HepG2 (cell line): ENCODE results near the gene ACOXL. TPM values are rescaled to one million over a fixed set of nuclear protein-coding genes. Genes with fewer than 3 reads are reported as not detected.

ENCODE experiments used
- PHB2 ChIP-seq: fragments of 450-650 bp; IDR thresholded peaks from 2 replicates; pipeline ENCODE4 v1.6.1; 2018; ENCODE audit not compliant: partially characterized antibody
- RXRB ChIP-seq: IDR thresholded peaks from 2 replicates; pipeline ENCODE4 v1.6.1; 2016; ENCODE audit warnings: borderline replicate concordance, missing genetic modification reagents, missing compliant biosample characterization
- SP5 ChIP-seq: IDR thresholded peaks from 2 replicates; pipeline ENCODE4 v1.6.1; 2016; ENCODE audit warnings: low read depth, borderline replicate concordance
- ZNF30 ChIP-seq: sonication (generic); formaldehyde crosslinking; IDR thresholded peaks from 2 replicates; pipeline ENCODE4 v1.5.0; 2020; ENCODE audit warnings: mild to moderate bottlenecking, missing genetic modification reagents
- ZNF564 ChIP-seq: sonication (generic); formaldehyde crosslinking; IDR thresholded peaks from 2 replicates; pipeline ENCODE4 v1.8.1; 2023; ENCODE audit warnings: mild to moderate bottlenecking, missing genetic modification reagents
- ZNF570 ChIP-seq: sonication (generic); formaldehyde crosslinking; IDR thresholded peaks from 2 replicates; pipeline ENCODE4 v1.4.0; 2020; ENCODE audit warnings: mild to moderate bottlenecking, missing genetic modification reagents, borderline replicate concordance
- ZNF75D ChIP-seq: sonication (generic); formaldehyde crosslinking; IDR thresholded peaks from 2 replicates; pipeline ENCODE4 v1.8.1; 2023; ENCODE audit warnings: missing genetic modification reagents, mild to moderate bottlenecking, borderline replicate concordance
- polyA plus RNA-seq, 8 experiments: library from polyadenylated mRNA; depleted of rRNA in 3 of 8; stranded (reverse) in 7 of 8; unstranded in 1 of 8; fragments of >200 nt; fragmentation: Illumina TruSeq in 4 of 8; extraction: Trizol in 4 of 8; gene quantifications; 2 replicates each; pipeline versions ENCODE4 v1.2.1 to v1.2.3, GENCODE V29; 2011 to 2016; ENCODE audit warnings: low read depth in 4 of 8, missing spikeins in 1 of 8, mixed read lengths in 1 of 8; ENCODE audit not compliant: insufficient read depth in 1 of 8
- total RNA-seq, 5 experiments: library from RNA; depleted of rRNA; stranded (reverse); fragments of >200 nt; fragmentation: Illumina TruSeq; extraction: Trizol; gene quantifications; 2 replicates each; pipeline ENCODE4 v1.2.3, GENCODE V29; 2016; ENCODE audit warnings: low read depth in 1 of 5
- TF ChIP-seq, protein P1 (sequence below): IDR thresholded peaks from 2 replicates; pipeline ENCODE4 v1.6.1; 2016; ENCODE audit warnings: missing compliant biosample characterization, missing genetic modification reagents, borderline replicate concordance
- TF ChIP-seq, protein P2 (sequence below), 2 experiments: fragments of 450-650 bp in 1 of 2; sonication (generic) in 1 of 2; formaldehyde crosslinking in 1 of 2; IDR thresholded peaks; 2 replicates each; pipeline versions ENCODE4 v1.6.1 to v1.8.0; 2016 to 2022; ENCODE audit warnings: antibody characterized with exemption in 1 of 2, mild to moderate bottlenecking in 1 of 2, missing genetic modification reagents in 1 of 2
- TF ChIP-seq, protein P3 (sequence below): sonication (generic); formaldehyde crosslinking; IDR thresholded peaks from 2 replicates; pipeline ENCODE4 v1.4.0; 2020; ENCODE audit warnings: missing genetic modification reagents, borderline replicate concordance
- TF ChIP-seq, protein P4 (sequence below): sonication (generic); formaldehyde crosslinking; conservative IDR thresholded peaks from 2 replicates; pipeline ENCODE4 v1.4.0; 2020; ENCODE audit warnings: mild to moderate bottlenecking, missing genetic modification reagents, moderate library complexity

Gene ACOXL
- total and polyA plus RNA-seq, 2 of the 13 experiments (the other 11 are each of a cell fraction or from before 2014, with no cell fraction given), result not detected

DNA sequence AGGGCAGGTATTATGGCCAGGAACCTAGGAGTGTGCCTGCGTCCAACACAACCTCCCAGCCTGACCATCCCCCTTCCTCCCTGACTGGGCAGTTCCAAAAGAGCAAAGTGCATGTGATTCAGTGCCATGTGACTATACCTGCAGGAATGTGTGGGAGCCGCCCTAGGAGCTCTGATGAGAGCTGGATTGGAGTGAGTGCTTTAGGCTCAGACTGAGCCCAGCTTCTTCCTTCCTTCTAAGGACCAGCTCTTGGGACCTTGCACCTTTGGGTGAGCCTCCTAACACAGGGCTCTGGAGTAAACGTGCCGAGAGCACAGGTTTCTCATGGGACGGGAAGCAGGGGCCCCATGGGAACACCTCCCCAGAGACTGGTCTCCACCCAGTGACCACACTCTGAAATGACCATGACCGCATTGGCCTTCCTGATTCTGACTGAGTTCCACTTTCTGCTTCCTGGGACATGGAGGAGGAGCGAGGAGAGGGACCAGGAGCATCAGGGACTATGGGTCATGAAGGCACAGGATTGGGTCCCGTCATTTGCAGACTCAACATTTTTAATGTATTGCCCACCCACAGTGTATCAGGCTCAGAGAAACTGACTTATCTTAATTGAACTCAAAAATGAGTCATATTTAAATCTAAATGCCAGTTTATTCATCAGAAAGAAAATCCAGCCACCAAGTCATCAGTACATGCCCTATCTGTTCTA is 300.5 kb downstream of the ACOXL start (continued):
- peak; percentile 51; the same call in 1 of the 2 replicates for TF ChIP-seq SP5 (CRISPR knock-in tag)
- TF ChIP-seq, protein P1, sequence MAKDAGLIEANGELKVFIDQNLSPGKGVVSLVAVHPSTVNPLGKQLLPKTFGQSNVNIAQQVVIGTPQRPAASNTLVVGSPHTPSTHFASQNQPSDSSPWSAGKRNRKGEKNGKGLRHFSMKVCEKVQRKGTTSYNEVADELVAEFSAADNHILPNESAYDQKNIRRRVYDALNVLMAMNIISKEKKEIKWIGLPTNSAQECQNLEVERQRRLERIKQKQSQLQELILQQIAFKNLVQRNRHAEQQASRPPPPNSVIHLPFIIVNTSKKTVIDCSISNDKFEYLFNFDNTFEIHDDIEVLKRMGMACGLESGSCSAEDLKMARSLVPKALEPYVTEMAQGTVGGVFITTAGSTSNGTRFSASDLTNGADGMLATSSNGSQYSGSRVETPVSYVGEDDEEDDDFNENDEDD (CRISPR knock-in tag), result peak; percentile 48; the same call in 1 of the 2 replicates
- no peak for TF ChIP-seq ZNF570
- no peak for TF ChIP-seq ZNF30 (CRISPR knock-in tag)
- peak; percentile 30; the same call in 1 of the 2 replicates for TF ChIP-seq RXRB (CRISPR knock-in tag)
- TF ChIP-seq, protein P2, sequence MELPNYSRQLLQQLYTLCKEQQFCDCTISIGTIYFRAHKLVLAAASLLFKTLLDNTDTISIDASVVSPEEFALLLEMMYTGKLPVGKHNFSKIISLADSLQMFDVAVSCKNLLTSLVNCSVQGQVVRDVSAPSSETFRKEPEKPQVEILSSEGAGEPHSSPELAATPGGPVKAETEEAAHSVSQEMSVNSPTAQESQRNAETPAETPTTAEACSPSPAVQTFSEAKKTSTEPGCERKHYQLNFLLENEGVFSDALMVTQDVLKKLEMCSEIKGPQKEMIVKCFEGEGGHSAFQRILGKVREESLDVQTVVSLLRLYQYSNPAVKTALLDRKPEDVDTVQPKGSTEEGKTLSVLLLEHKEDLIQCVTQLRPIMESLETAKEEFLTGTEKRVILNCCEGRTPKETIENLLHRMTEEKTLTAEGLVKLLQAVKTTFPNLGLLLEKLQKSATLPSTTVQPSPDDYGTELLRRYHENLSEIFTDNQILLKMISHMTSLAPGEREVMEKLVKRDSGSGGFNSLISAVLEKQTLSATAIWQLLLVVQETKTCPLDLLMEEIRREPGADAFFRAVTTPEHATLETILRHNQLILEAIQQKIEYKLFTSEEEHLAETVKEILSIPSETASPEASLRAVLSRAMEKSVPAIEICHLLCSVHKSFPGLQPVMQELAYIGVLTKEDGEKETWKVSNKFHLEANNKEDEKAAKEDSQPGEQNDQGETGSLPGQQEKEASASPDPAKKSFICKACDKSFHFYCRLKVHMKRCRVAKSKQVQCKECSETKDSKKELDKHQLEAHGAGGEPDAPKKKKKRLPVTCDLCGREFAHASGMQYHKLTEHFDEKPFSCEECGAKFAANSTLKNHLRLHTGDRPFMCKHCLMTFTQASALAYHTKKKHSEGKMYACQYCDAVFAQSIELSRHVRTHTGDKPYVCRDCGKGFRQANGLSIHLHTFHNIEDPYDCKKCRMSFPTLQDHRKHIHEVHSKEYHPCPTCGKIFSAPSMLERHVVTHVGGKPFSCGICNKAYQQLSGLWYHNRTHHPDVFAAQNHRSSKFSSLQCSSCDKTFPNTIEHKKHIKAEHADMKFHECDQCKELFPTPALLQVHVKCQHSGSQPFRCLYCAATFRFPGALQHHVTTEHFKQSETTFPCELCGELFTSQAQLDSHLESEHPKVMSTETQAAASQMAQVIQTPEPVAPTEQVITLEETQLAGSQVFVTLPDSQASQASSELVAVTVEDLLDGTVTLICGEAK (IDR thresholded peaks at IDR 0.05), result no peak
- TF ChIP-seq, protein P2 (CRISPR knock-in tag; IDR thresholded peaks at IDR 0.05), result no peak
- TF ChIP-seq ZNF75D (CRISPR knock-in tag), result no peak
- no peak for TF ChIP-seq PHB2
- TF ChIP-seq ZNF564, result no peak
- TF ChIP-seq, protein P3, sequence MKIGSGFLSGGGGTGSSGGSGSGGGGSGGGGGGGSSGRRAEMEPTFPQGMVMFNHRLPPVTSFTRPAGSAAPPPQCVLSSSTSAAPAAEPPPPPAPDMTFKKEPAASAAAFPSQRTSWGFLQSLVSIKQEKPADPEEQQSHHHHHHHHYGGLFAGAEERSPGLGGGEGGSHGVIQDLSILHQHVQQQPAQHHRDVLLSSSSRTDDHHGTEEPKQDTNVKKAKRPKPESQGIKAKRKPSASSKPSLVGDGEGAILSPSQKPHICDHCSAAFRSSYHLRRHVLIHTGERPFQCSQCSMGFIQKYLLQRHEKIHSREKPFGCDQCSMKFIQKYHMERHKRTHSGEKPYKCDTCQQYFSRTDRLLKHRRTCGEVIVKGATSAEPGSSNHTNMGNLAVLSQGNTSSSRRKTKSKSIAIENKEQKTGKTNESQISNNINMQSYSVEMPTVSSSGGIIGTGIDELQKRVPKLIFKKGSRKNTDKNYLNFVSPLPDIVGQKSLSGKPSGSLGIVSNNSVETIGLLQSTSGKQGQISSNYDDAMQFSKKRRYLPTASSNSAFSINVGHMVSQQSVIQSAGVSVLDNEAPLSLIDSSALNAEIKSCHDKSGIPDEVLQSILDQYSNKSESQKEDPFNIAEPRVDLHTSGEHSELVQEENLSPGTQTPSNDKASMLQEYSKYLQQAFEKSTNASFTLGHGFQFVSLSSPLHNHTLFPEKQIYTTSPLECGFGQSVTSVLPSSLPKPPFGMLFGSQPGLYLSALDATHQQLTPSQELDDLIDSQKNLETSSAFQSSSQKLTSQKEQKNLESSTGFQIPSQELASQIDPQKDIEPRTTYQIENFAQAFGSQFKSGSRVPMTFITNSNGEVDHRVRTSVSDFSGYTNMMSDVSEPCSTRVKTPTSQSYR, result peak; percentile 97
- TF ChIP-seq, protein P4, sequence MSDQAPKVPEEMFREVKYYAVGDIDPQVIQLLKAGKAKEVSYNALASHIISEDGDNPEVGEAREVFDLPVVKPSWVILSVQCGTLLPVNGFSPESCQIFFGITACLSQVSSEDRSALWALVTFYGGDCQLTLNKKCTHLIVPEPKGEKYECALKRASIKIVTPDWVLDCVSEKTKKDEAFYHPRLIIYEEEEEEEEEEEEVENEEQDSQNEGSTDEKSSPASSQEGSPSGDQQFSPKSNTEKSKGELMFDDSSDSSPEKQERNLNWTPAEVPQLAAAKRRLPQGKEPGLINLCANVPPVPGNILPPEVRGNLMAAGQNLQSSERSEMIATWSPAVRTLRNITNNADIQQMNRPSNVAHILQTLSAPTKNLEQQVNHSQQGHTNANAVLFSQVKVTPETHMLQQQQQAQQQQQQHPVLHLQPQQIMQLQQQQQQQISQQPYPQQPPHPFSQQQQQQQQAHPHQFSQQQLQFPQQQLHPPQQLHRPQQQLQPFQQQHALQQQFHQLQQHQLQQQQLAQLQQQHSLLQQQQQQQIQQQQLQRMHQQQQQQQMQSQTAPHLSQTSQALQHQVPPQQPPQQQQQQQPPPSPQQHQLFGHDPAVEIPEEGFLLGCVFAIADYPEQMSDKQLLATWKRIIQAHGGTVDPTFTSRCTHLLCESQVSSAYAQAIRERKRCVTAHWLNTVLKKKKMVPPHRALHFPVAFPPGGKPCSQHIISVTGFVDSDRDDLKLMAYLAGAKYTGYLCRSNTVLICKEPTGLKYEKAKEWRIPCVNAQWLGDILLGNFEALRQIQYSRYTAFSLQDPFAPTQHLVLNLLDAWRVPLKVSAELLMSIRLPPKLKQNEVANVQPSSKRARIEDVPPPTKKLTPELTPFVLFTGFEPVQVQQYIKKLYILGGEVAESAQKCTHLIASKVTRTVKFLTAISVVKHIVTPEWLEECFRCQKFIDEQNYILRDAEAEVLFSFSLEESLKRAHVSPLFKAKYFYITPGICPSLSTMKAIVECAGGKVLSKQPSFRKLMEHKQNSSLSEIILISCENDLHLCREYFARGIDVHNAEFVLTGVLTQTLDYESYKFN (CRISPR knock-in tag), result peak; percentile 53
